Activated B cell treated with CpG ODN at 0.5 μM for 24 hours (primary cell): ENCODE measurements around the gene ANKS6. TPM values are rescaled to one million over a fixed set of nuclear protein-coding genes. Genes with fewer than 3 reads are reported as not detected.

Experiments
- ATAC-seq: fragments of 200-7000 bp; cut with Tn5 transposase; one replicate; pipeline ENCODE4 v1.10.0; 2021; ENCODE audit warnings: low read depth, mild to moderate bottlenecking, moderate library complexity
- CTCF ChIA-PET: fragments of 350-600 bp; sonication (Branson Sonifier 250); formaldehyde crosslinking; loops from one replicate; lab custom pipeline; 2021; ENCODE audit warnings: antibody characterized with exemption; lab: Charles Lee
- POLR2A ChIA-PET: fragments of 350-600 bp; sonication (Branson Sonifier 250); formaldehyde crosslinking; loops from one replicate; lab custom pipeline; 2021; ENCODE audit warnings: antibody characterized with exemption; lab: Charles Lee
- DNase-seq: peaks from one replicate; pipeline ENCODE4 v3.0.0; 2022
- H3K27ac Mint-ChIP-seq: one replicate; pipeline ENCODE4 v1.8.0; 2020; ENCODE audit warnings: mixed read lengths
- H3K27me3 Mint-ChIP-seq: one replicate; pipeline ENCODE4 v1.8.0; 2021; ENCODE audit warnings: mixed read lengths
- H3K36me3 Mint-ChIP-seq: one replicate; pipeline ENCODE4 v1.8.0; 2021; ENCODE audit warnings: low read depth, mixed read lengths
- H3K4me1 Mint-ChIP-seq: one replicate; pipeline ENCODE4 v1.8.0; 2021; ENCODE audit warnings: mixed read lengths
- H3K4me3 Mint-ChIP-seq: one replicate; pipeline ENCODE4 v1.8.0; 2020; ENCODE audit warnings: mild to moderate bottlenecking, mixed read lengths
- H3K9me3 Mint-ChIP-seq: one replicate; pipeline ENCODE4 v1.8.0; 2020; ENCODE audit warnings: mixed read lengths
- intact Hi-C: fragments of 100-400 bp; cut with micrococcal nuclease; formaldehyde crosslinking; loops from one replicate; pipeline ENCODE4 v1.15.1; 2024
- total RNA-seq: library from RNA; stranded (reverse); gene quantifications from 2 replicates; pipeline ENCODE4 v1.2.3, GENCODE V29; 2022
- TF ChIP-seq, protein P1 (sequence below): fragments of 200-600 bp; IDR thresholded peaks from one replicate; pipeline ENCODE4 v1.8.0; 2022; ENCODE audit warnings: antibody characterized with exemption, mild to moderate bottlenecking

The ANKS6 gene
- total RNA-seq, 1 donor from 2014 or later = 14.8 TPM

DNA sequence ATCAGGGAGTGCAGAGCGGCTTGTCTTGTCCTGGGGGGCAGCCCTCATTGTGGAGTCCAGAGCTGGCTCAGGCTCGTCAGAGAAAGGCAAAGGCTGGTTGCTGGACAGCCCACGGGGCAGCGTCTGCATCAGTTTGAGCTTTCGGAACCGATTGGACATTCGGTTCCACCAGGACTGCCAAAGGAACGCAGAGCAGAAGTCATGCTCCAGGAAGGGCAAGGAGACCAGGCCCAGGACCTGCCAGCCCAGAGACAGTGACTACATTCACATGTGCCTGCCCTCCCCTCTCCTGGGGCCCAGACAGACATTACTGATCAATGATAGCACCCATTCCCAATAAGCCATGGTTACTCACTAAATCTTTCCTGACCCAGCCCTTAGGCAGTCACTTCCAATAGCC, 18.1 kb downstream of the ANKS6 start:
- POLR2A ChIA-PET = no interaction called here
- intact Hi-C loops = no loop called here
- Mint-ChIP-seq H3K36me3 (peaks cover 27% of the 10 kb centered on the region), H3K4me3 (no peak overlapping the region), H3K27me3 (no peaks in the 10 kb centered on the region), H3K9me3 (no peaks in the 10 kb centered on the region), H3K27ac (no peak overlapping the region), H3K4me1 (no peaks in the 10 kb centered on the region)
- ATAC-seq = no peak
- TF ChIP-seq, protein P1, sequence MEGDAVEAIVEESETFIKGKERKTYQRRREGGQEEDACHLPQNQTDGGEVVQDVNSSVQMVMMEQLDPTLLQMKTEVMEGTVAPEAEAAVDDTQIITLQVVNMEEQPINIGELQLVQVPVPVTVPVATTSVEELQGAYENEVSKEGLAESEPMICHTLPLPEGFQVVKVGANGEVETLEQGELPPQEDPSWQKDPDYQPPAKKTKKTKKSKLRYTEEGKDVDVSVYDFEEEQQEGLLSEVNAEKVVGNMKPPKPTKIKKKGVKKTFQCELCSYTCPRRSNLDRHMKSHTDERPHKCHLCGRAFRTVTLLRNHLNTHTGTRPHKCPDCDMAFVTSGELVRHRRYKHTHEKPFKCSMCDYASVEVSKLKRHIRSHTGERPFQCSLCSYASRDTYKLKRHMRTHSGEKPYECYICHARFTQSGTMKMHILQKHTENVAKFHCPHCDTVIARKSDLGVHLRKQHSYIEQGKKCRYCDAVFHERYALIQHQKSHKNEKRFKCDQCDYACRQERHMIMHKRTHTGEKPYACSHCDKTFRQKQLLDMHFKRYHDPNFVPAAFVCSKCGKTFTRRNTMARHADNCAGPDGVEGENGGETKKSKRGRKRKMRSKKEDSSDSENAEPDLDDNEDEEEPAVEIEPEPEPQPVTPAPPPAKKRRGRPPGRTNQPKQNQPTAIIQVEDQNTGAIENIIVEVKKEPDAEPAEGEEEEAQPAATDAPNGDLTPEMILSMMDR = no peak
- no peak for DNase-seq
- CTCF ChIA-PET = interaction anchor here (5.3 kb wide), 1 partner anchor 464 kb away, joined by 76 read pairs; no protein-coding TSS in a partner anchor

- Mint-ChIP-seq H3K27me3 (no peaks in the 10 kb centered on the region), H3K27ac (no peak overlapping the region), H3K36me3 (peaks cover 34% of the 10 kb centered on the region), H3K4me3 (no peak overlapping the region), H3K4me1 (no peaks in the 10 kb centered on the region), H3K9me3 (no peaks in the 10 kb centered on the region)
- DNase-seq (no peak), ATAC-seq (no peak)
- POLR2A ChIA-PET = no interaction called here
- TF ChIP-seq, protein P1 = no peak
- CTCF ChIA-PET = interaction anchor here (5.3 kb wide), 1 partner anchor 463 kb away, joined by 76 read pairs; no protein-coding TSS in a partner anchor
- intact Hi-C loops = no loop called here
Measured at GRCh38 chr9:98777618-98778017, 18.7 kb downstream of the ANKS6 start.

DNA sequence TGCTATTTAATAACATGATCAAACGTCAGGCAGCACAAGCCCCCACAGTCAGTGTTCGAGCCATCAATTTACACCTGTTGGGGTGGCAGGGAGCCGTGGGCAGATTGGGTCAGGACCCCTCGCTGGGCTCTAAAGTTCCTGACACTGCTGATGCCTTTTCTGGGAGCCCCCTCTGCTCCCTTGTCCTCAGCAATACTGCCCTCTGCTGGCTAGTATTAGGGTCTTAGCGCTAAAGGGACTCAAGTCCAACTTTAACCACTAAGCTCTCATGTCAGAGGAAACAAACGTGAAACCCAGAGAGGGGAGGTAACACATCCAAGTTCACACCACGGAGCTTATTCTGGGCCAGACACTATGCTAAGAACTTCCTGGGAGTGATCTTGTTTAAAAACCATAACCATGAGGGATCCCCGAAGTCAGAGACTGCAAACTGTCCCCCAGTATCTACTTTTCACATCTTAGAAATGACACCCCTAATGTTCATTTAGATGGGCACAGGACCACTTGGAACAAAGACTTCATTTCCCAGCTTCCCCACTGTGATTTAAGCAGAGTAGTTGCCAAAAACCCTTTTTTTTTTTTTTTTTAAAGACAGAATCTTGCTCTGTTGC, 20.4 kb downstream of the ANKS6 start:
- Mint-ChIP-seq H3K27me3 (no peaks in the 10 kb centered on the region), H3K9me3 (no peaks in the 10 kb centered on the region), H3K4me1 (no peaks in the 10 kb centered on the region), H3K36me3 (peaks cover 39% of the 10 kb centered on the region), H3K27ac (no peak overlapping the region), H3K4me3 (no peak overlapping the region)
- intact Hi-C loops = loop anchor here (1.0 kb wide), 3 partner anchors 461 to 853 kb away; no protein-coding TSS in a partner anchor
- ATAC-seq (peak; percentile 42), DNase-seq (no peak)
- ChIA-PET POLR2A (interaction anchor here (0.7 kb wide), 1 partner anchor 460 kb away, joined by 3 read pairs; no protein-coding TSS in a partner anchor), CTCF (interaction anchor here (0.6 to 5.3 kb wide), 11 partner anchors 9 to 852 kb away, joined by 3 to 76 read pairs (median 3); no protein-coding TSS in a partner anchor)
- TF ChIP-seq, protein P1 = no peak

DNA sequence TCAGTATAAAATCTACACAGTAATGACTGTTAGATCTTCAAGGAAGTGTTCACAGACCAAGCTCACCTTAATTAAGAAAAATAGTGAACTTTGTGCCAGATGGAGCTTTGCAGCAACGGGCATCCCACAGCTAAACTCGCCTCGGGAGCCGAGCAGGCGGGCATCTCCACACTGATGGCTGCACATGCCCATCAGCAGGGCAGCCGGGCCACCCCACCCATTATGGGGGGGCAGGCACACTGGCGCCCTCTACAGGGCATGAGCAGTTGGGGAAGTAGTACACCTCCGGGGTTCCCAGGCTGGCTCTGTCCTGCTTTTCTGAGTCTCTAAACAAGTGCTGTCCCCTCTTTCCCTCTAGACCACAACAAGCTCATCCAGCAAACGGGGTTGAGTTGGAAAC, 21.6 kb downstream of the ANKS6 start:
- ATAC-seq (no peak), DNase-seq (no peak)
- Mint-ChIP-seq H3K36me3 (peaks cover 48% of the 10 kb centered on the region), H3K9me3 (no peaks in the 10 kb centered on the region), H3K4me3 (no peak overlapping the region), H3K4me1 (no peaks in the 10 kb centered on the region), H3K27me3 (no peaks in the 10 kb centered on the region), H3K27ac (no peak overlapping the region)
- ChIA-PET CTCF (interaction anchor here (0.6 to 5.3 kb wide), 7 partner anchors 8 to 853 kb away, joined by 3 to 76 read pairs (median 4); partner anchors contain the start of gene TRMO), POLR2A (no interaction called here)
- TF ChIP-seq, protein P1 = no peak
- intact Hi-C loops = no loop called here

DNA sequence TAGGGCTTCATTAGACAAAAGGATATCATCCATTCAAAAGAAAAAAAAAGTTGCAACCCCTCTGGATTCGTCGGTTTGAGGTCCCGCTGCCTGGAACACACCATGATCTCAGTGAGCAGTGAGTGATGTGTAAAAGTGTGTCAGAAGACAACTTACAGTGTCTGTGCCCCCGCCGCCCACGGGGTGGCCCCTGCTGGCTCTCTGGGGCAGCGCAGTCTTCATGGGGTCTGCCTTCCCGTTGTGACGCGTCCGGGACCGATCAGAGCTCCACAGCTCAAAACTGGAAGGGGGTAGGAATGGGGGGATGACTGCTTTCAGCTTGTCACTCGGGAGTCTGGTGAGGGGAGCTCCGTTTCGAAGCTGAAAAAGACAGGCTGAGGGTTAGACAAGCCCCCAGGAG, 22.6 kb downstream of the ANKS6 start:
- intact Hi-C loops = no loop called here
- TF ChIP-seq, protein P1 = no peak
- ChIA-PET CTCF (interaction anchor here (5.3 kb wide), 1 partner anchor 459 kb away, joined by 76 read pairs; no protein-coding TSS in a partner anchor), POLR2A (no interaction called here)
- ATAC-seq = no peak
- Mint-ChIP-seq H3K4me3 (no peak overlapping the region), H3K27me3 (no peaks in the 10 kb centered on the region), H3K4me1 (no peaks in the 10 kb centered on the region), H3K27ac (no peak overlapping the region), H3K36me3 (peaks cover 53% of the 10 kb centered on the region), H3K9me3 (no peaks in the 10 kb centered on the region)
- no peak for DNase-seq
